Glomerular visceral epithelial cell (primary cell): Measurements from ENCODE around the gene GNB5.
A peak's percentile ranks its signal among the peaks of the same experiment; 100 is the strongest.

Experiments used
- DNase-seq: peaks from one replicate; pipeline ENCODE4 v3.0.0-alpha.2; 2016; ENCODE audit errors: extremely low spot score

GNB5 gene

GRCh38 chr15:52207191-52207590 is 16.0 kb upstream of the GNB5 start:
- no peak for DNase-seq

GRCh38 chr15:52206446-52206845 is 15.3 kb upstream of the GNB5 start:
- DNase-seq = no peak

- DNase-seq = no peak
Measured at GRCh38 chr15:52204657-52205056, 13.5 kb upstream of the GNB5 start.

- no peak for DNase-seq
Measured at GRCh38 chr15:52200831-52201365, 9.7 kb upstream of the GNB5 start.

- DNase-seq = no peak
Measured at GRCh38 chr15:52199271-52199670, 8.1 kb upstream of the GNB5 start.

GRCh38 chr15:52196891-52197290 is 5.7 kb upstream of the GNB5 start:
- no peak for DNase-seq

GRCh38 chr15:52193791-52194190 is 2.6 kb upstream of the GNB5 start:
- DNase-seq = no peak

GRCh38 chr15:52193321-52193720 is 2.1 kb upstream of the GNB5 start:
- no peak for DNase-seq

- no peak for DNase-seq
Measured at GRCh38 chr15:52186651-52187486, 4.3 kb downstream of the GNB5 start.

- DNase-seq = no peak
Measured at GRCh38 chr15:52185151-52185561, 6.0 kb downstream of the GNB5 start.

GRCh38 chr15:52184721-52185120 is 6.5 kb downstream of the GNB5 start:
- no peak for DNase-seq

GRCh38 chr15:52183562-52184173 is 7.5 kb downstream of the GNB5 start:
- DNase-seq = peak; percentile 20

GRCh38 chr15:52181938-52182780 is 9.0 kb downstream of the GNB5 start:
- DNase-seq = no peak

GRCh38 chr15:52180851-52181450 is 10.2 kb downstream of the GNB5 start:
- no peak for DNase-seq

- no peak for DNase-seq
Measured at GRCh38 chr15:52180196-52180835, 10.9 kb downstream of the GNB5 start.

GRCh38 chr15:52179278-52180195 is 11.7 kb downstream of the GNB5 start:
- DNase-seq = peak; percentile 81

GRCh38 chr15:52178765-52179164 is 12.4 kb downstream of the GNB5 start:
- DNase-seq = no peak

GRCh38 chr15:52172869-52173268 is 18.3 kb downstream of the GNB5 start:
- no peak for DNase-seq

- DNase-seq = no peak
Measured at GRCh38 chr15:52171807-52172206, 19.4 kb downstream of the GNB5 start.

GRCh38 chr15:52171386-52171785 is 19.8 kb downstream of the GNB5 start:
- no peak for DNase-seq
